Fibroblast of lung (primary cell): ENCODE measurements around the gene FGFR2. TPM values are rescaled to one million over a fixed set of nuclear protein-coding genes. Genes with fewer than 3 reads are reported as not detected.

Source experiments
- DNase-seq, 2 donors: peaks; one replicate each; pipeline versions ENCODE4 v3.0.0 to v3.0.0-alpha.2; 2010; ENCODE audit warnings: low read depth in 2 of 2
- H2AFZ ChIP-seq: 2 replicates; pipeline ENCODE4 v1.5.1; 2012; ENCODE audit warnings: low read length, control low read depth, inconsistent platforms
- H3K27ac ChIP-seq: 2 replicates; pipeline ENCODE4 v1.5.1; 2011; ENCODE audit warnings: low read length, control low read depth; ENCODE audit not compliant: insufficient read depth
- H3K27me3 ChIP-seq: 2 replicates; pipeline ENCODE4 v1.5.1; 2011; ENCODE audit warnings: mild to moderate bottlenecking, low read length; ENCODE audit not compliant: control insufficient read depth, insufficient read depth
- H3K36me3 ChIP-seq: 2 replicates; pipeline ENCODE4 v1.5.1; 2011; ENCODE audit warnings: low read length; ENCODE audit not compliant: control insufficient read depth, insufficient read depth
- H3K4me1 ChIP-seq: 2 replicates; pipeline ENCODE4 v1.5.1; 2011; ENCODE audit warnings: low read length; ENCODE audit not compliant: control insufficient read depth, insufficient read depth; ENCODE audit errors: extremely low read depth
- H3K4me2 ChIP-seq: 2 replicates; pipeline ENCODE4 v1.5.1; 2011; ENCODE audit warnings: low read length, control low read depth; ENCODE audit not compliant: insufficient read depth; ENCODE audit errors: extremely low read depth
- H3K4me3 ChIP-seq, 4 experiments: fragments of 200-600 bp in 1 of 4; sonication (generic) in 1 of 4; replicated peaks in 1 of 4; 2 replicates each; pipeline ENCODE4 v1.5.1; 2011 to 2016; ENCODE audit warnings: low read length in 4 of 4, low read depth in 3 of 4, mild to moderate bottlenecking in 3 of 4, control low read depth in 2 of 4, inconsistent platforms in 1 of 4, mixed read lengths in 1 of 4; ENCODE audit not compliant: insufficient read depth in 1 of 4; ENCODE audit errors: control extremely low read depth in 1 of 4
- H3K79me2 ChIP-seq: 2 replicates; pipeline ENCODE4 v1.5.1; 2012; ENCODE audit warnings: mild to moderate bottlenecking, low read length, inconsistent platforms; ENCODE audit not compliant: control insufficient read depth, insufficient read depth
- H3K9ac ChIP-seq: 2 replicates; pipeline ENCODE4 v1.5.1; 2011; ENCODE audit warnings: mild to moderate bottlenecking, low read length, control low read depth; ENCODE audit not compliant: insufficient read depth
- H3K9me3 ChIP-seq: 2 replicates; pipeline ENCODE4 v1.5.1; 2012; ENCODE audit warnings: low read depth, low read length; ENCODE audit not compliant: control insufficient read depth, insufficient read depth
- H4K20me1 ChIP-seq: 2 replicates; pipeline ENCODE4 v1.5.1; 2011; ENCODE audit warnings: low read length; ENCODE audit not compliant: control insufficient read depth, insufficient read depth; ENCODE audit errors: extremely low read depth
- CTCF ChIP-seq, 2 donors: IDR thresholded peaks in 1 of 2; conservative IDR thresholded peaks in 1 of 2; 1 replicate in 1 of 2; 2 replicates in 1 of 2; pipeline ENCODE4 v1.5.1; 2011 to 2012; ENCODE audit warnings: low read length in 2 of 2, control low read depth in 1 of 2, inconsistent platforms in 1 of 2, low read depth in 1 of 2, mild to moderate bottlenecking in 1 of 2
- EZH2 ChIP-seq: IDR thresholded peaks from 2 replicates; pipeline ENCODE4 v1.5.1; 2012; ENCODE audit warnings: low read length, control low read depth, mild to moderate bottlenecking; ENCODE audit errors: missing control alignments
- polyA plus RNA-seq, 2 donors: library from polyadenylated mRNA; depleted of rRNA in 1 of 2; stranded (reverse) in 1 of 2; unstranded in 1 of 2; fragments of >200 nt; gene quantifications; 2 replicates each; pipeline ENCODE4 v1.2.1, GENCODE V29; 2011 to 2012; ENCODE audit warnings: missing spikeins in 1 of 2
- total RNA-seq: library from RNA; depleted of rRNA; stranded (reverse); fragments of >200 nt; gene quantifications from 2 replicates; pipeline ENCODE4 v1.2.1, GENCODE V29; 2014

FGFR2 gene
- total and polyA plus RNA-seq, 2 donors (not counting 1 experiment from before 2014, with no cell fraction given): 0.10 to 0.17 TPM

GRCh38 chr10:121450247-121450646 is 148.0 kb downstream of the FGFR2 start:
- H3K9me3 ChIP-seq: no peaks in the 10 kb centered on the region
- H3K27ac ChIP-seq: no peak overlapping the region
- TF ChIP-seq EZH2 (no peak), CTCF (conservative IDR thresholded peaks at IDR 0.05 in 1 of 2, IDR thresholded peaks at IDR 0.05 in 1 of 2; ENCODE audit: low read depth in 1 of 2, low read length in 2 of 2) (no peak)
- H3K9ac ChIP-seq: no peak overlapping the region
- no peaks in the 10 kb centered on the region for H3K27me3 ChIP-seq
- no peaks in the 10 kb centered on the region for H4K20me1 ChIP-seq
- no peak overlapping the region for H2AFZ ChIP-seq
- DNase-seq: no peak
- no peaks in the 10 kb centered on the region for H3K36me3 ChIP-seq
- no peaks in the 10 kb centered on the region for H3K79me2 ChIP-seq
- H3K4me1 ChIP-seq: no peaks in the 10 kb centered on the region
- no peak overlapping the region for H3K4me3 ChIP-seq
- H3K4me2 ChIP-seq: no peak overlapping the region

GRCh38 chr10:121449482-121449924 is 148.7 kb downstream of the FGFR2 start:
- no peak for DNase-seq
- H3K4me2 ChIP-seq: no peak overlapping the region
- H3K9ac ChIP-seq: no peak overlapping the region
- H3K4me1 ChIP-seq: no peaks in the 10 kb centered on the region
- no peaks in the 10 kb centered on the region for H3K9me3 ChIP-seq
- no peaks in the 10 kb centered on the region for H3K27me3 ChIP-seq
- no peaks in the 10 kb centered on the region for H3K36me3 ChIP-seq
- H3K27ac ChIP-seq: no peak overlapping the region
- H3K4me3 ChIP-seq: no peak overlapping the region
- H2AFZ ChIP-seq: no peak overlapping the region
- H4K20me1 ChIP-seq: no peaks in the 10 kb centered on the region
- no peak for TF ChIP-seq EZH2
- no peak for TF ChIP-seq CTCF (conservative IDR thresholded peaks at IDR 0.05 in 1 of 2, IDR thresholded peaks at IDR 0.05 in 1 of 2; ENCODE audit: low read depth in 1 of 2, low read length in 2 of 2)
- no peaks in the 10 kb centered on the region for H3K79me2 ChIP-seq

GRCh38 chr10:121448766-121449421 is 149.3 kb downstream of the FGFR2 start:
- H3K36me3 ChIP-seq: no peaks in the 10 kb centered on the region
- H3K4me1 ChIP-seq: no peaks in the 10 kb centered on the region
- TF ChIP-seq EZH2 (no peak), CTCF (conservative IDR thresholded peaks at IDR 0.05 in 1 of 2, IDR thresholded peaks at IDR 0.05 in 1 of 2; ENCODE audit: low read depth in 1 of 2, low read length in 2 of 2) (no peak)
- no peak overlapping the region for H3K9ac ChIP-seq
- no peak for DNase-seq
- no peak overlapping the region for H3K4me2 ChIP-seq
- H3K4me3 ChIP-seq: no peak overlapping the region
- no peak overlapping the region for H2AFZ ChIP-seq
- no peaks in the 10 kb centered on the region for H3K9me3 ChIP-seq
- no peaks in the 10 kb centered on the region for H4K20me1 ChIP-seq
- H3K27ac ChIP-seq: no peak overlapping the region
- no peaks in the 10 kb centered on the region for H3K79me2 ChIP-seq
- H3K27me3 ChIP-seq: no peaks in the 10 kb centered on the region
